OCI-LY3 (cell line): ENCODE measurements around the gene SULT2B1.

Experiments used
- H2AFZ ChIP-seq: fragments of 200-600, 300-600 bp; shearing (Covaris generic); 2 replicates; pipeline ENCODE4 v1.6.0; 2014; ENCODE audit warnings: antibody characterized with exemption, low read depth, low read length
- H3K27ac ChIP-seq: fragments of 200-600, 300-600 bp; sonication (generic); 2 replicates; pipeline ENCODE4 v1.5.1; 2014; ENCODE audit warnings: mild to moderate bottlenecking, low read length, moderate library complexity, mixed read lengths
- H3K27me3 ChIP-seq: fragments of 200-600, 300-600 bp; sonication (generic); 2 replicates; pipeline ENCODE4 v1.6.1; 2014; ENCODE audit warnings: low read depth, low read length, mixed read lengths
- H3K36me3 ChIP-seq: fragments of 200-600, 300-600 bp; sonication (generic); replicated peaks from 2 replicates; pipeline ENCODE3; 2014; ENCODE audit warnings: low read depth, low read length, mixed read lengths
- H3K4me1 ChIP-seq: fragments of 300-600, 200-600 bp; sonication (generic); 2 replicates; pipeline ENCODE4 v1.6.1; 2014; ENCODE audit warnings: low read length, mixed read lengths
- H3K4me2 ChIP-seq: fragments of 200-600, 300-600 bp; sonication (generic); 2 replicates; pipeline ENCODE4 v1.6.1; 2014; ENCODE audit warnings: low read length, mixed read lengths
- H3K4me3 ChIP-seq: fragments of 300-600, 200-600 bp; sonication (generic); 2 replicates; pipeline ENCODE4 v1.5.1; 2014; ENCODE audit warnings: antibody characterized with exemption, mild to moderate bottlenecking, low read length, moderate library complexity
- H3K79me2 ChIP-seq: fragments of 300-600, 200-600 bp; shearing (Covaris generic); 2 replicates; pipeline ENCODE4 v1.6.1; 2014; ENCODE audit warnings: mild to moderate bottlenecking, low read length, mixed read lengths
- H3K9ac ChIP-seq: fragments of 300-600, 200-600 bp; shearing (Covaris generic); 2 replicates; pipeline ENCODE4 v1.6.0; 2014; ENCODE audit warnings: mild to moderate bottlenecking, low read length, moderate library complexity
- H3K9me3 ChIP-seq: fragments of 200-600, 300-600 bp; shearing (Covaris generic); 2 replicates; pipeline ENCODE4 v1.6.1; 2014; ENCODE audit warnings: low read length, mixed read lengths; ENCODE audit not compliant: insufficient read depth
- H4K20me1 ChIP-seq: fragments of 200-600, 300-600 bp; sonication (generic); 2 replicates; pipeline ENCODE4 v1.6.1; 2016; ENCODE audit warnings: low read length, mixed read lengths; ENCODE audit not compliant: insufficient read depth
- EZH2phosphoT487 ChIP-seq: fragments of 200-600 bp; shearing (Covaris generic); IDR thresholded peaks from 2 replicates; pipeline ENCODE4 v1.6.1; 2018; ENCODE audit warnings: antibody characterized with exemption, mixed run types, low read depth
- TF ChIP-seq, protein P1 (sequence below): fragments of 200-600, 300-600 bp; sonication (generic); IDR thresholded peaks from 2 replicates; pipeline ENCODE4 v1.5.1; 2014; ENCODE audit warnings: antibody characterized with exemption, low read length, low read depth

Gene SULT2B1

DNA sequence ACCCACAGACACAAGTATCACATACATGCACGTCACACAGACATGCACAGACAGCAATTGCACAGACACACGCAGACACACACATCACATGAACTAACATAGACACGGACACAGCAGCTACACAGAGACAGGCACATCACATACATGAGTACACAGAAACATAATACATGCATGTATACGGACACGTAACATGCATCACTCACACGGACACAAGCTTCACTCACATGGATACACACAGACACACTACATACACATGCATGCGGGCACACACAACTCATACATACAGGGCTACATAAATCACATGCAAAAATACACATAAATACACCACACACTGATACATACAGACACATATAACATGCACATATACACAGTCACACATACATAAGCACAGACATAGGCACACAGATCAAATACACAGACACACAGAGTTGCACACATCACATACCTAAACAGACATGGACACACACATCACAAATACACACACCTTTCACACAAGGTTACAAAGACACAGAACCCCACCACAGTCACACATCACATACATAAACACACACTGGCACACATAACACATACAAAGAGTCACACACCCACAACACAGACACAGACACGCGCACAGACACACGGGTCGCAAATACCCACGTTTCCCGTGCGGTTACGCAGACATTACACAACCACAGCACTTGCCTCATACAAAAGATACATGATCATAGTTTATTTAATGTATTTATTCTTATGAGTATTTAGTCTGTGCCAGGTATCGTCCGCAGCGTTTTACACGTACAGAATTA is 39.3 kb upstream of the SULT2B1 start:
- Histone ChIP-seq H3K9ac (peak overlapping the region; percentile 73), H3K4me1 (peaks cover 20% of the 10 kb centered on the region), H3K4me3 (peak overlapping the region; percentile 86), H3K9me3 (no peaks in the 10 kb centered on the region), H3K27ac (no peak overlapping the region), H4K20me1 (no peaks in the 10 kb centered on the region), H3K27me3 (peaks cover 11% of the 10 kb centered on the region), H2AFZ (peak overlapping the region; percentile 92), H3K4me2 (peak overlapping the region; percentile 81), H3K36me3 (no peaks in the 10 kb centered on the region), H3K79me2 (no peaks in the 10 kb centered on the region)
- no peak for TF ChIP-seq EZH2phosphoT487
- TF ChIP-seq, protein P1, sequence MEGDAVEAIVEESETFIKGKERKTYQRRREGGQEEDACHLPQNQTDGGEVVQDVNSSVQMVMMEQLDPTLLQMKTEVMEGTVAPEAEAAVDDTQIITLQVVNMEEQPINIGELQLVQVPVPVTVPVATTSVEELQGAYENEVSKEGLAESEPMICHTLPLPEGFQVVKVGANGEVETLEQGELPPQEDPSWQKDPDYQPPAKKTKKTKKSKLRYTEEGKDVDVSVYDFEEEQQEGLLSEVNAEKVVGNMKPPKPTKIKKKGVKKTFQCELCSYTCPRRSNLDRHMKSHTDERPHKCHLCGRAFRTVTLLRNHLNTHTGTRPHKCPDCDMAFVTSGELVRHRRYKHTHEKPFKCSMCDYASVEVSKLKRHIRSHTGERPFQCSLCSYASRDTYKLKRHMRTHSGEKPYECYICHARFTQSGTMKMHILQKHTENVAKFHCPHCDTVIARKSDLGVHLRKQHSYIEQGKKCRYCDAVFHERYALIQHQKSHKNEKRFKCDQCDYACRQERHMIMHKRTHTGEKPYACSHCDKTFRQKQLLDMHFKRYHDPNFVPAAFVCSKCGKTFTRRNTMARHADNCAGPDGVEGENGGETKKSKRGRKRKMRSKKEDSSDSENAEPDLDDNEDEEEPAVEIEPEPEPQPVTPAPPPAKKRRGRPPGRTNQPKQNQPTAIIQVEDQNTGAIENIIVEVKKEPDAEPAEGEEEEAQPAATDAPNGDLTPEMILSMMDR: no peak

DNA sequence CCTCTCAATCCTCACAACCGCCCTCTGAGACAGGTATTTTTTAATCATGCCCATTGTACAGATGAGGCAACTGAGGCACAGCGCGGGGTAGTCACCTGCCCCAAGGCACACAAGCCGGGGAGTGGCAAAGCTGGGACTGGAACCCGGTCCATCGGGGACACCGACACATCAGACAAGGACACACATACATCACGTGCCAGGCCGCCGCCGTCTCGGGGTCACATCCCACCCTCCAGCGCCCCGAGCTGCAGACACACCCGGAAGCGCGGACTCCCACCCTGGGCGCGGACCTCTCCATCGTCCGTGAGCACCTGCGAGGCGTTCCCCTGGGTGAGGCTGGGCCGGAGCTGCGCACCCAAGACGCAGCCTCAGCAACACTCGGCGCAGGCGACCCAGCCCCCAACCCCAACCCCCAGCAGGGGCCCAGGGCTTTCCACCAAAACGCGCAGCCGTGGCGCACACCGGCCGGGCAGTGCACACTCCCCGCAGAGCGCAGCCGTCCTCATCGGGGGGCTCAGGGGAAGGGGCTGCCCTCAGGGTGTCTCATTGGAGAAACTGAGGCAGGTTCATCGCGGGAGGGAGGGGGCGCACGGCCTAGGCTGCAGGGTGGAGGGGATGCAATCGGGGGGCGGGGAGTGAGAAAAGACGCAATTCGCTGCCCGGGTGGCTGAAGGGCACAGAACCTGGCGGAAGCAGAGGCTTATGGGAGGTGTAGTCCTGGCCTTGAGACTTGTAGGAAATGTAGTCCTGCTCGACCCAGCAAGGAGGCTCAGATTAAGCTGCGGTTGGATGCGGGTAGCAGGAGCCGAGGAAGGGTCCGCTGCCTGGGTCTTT is 38.5 kb upstream of the SULT2B1 start:
- peaks cover 20% of the 10 kb centered on the region for H3K4me1 ChIP-seq
- H3K36me3 ChIP-seq: no peaks in the 10 kb centered on the region
- H3K27me3 ChIP-seq: peaks cover 11% of the 10 kb centered on the region
- TF ChIP-seq, protein P1: no peak
- no peak for TF ChIP-seq EZH2phosphoT487
- H2AFZ ChIP-seq: peak overlapping the region; percentile 92
- peak overlapping the region; percentile 73 for H3K9ac ChIP-seq
- H3K9me3 ChIP-seq: no peaks in the 10 kb centered on the region
- no peaks in the 10 kb centered on the region for H3K79me2 ChIP-seq
- H4K20me1 ChIP-seq: no peaks in the 10 kb centered on the region
- peak overlapping the region; percentile 86 for H3K4me3 ChIP-seq
- peak overlapping the region; percentile 81 for H3K4me2 ChIP-seq
- peak overlapping the region; percentile 31 for H3K27ac ChIP-seq

DNA sequence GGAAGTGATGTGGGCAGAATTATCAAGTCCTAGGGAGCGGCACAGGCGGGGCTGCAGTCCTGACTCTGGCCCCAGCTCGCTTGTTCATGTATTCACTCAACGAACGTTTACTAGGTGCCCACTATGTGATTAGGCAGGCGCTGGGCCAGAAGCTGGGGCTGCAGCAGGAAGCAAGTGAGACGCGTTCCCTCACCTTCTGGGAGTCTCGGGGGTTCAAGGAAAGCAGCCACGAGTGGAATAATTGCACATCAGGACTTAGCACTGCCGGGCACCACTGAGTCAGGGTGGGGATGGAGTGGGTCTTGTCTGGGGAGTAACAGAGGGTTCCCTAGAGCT is 37.9 kb upstream of the SULT2B1 start:
- Histone ChIP-seq H3K4me2 (peak overlapping the region; percentile 81), H3K36me3 (no peaks in the 10 kb centered on the region), H2AFZ (peak overlapping the region; percentile 92), H3K4me3 (peak overlapping the region; percentile 86), H3K27me3 (peaks cover 11% of the 10 kb centered on the region), H3K27ac (no peak overlapping the region), H4K20me1 (no peaks in the 10 kb centered on the region), H3K9me3 (no peaks in the 10 kb centered on the region), H3K9ac (peak overlapping the region; percentile 73), H3K79me2 (no peaks in the 10 kb centered on the region), H3K4me1 (peaks cover 20% of the 10 kb centered on the region)
- no peak for TF ChIP-seq EZH2phosphoT487
- TF ChIP-seq, protein P1: no peak

DNA sequence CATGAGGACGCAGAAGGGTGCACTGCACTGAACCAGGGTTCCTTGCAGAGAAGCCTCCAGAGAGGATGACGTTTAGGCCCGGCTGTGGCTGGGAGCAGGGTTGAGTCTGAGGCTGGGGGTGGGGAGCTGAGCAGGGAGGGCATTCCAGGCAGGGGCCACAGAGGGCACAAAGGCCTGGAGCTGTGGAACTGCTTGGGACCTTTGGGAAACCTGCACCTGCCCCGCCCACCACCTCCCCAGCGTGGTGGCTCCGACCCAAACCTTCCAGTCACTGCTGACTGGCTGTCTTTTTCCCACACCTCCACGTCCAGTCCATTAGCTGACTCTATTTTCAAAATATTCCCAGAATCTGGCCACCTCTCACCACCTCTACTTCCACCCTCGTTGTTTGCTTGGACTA is 35.4 kb upstream of the SULT2B1 start:
- Histone ChIP-seq H3K36me3 (no peaks in the 10 kb centered on the region), H3K4me2 (no peak overlapping the region), H3K9me3 (no peaks in the 10 kb centered on the region), H3K4me1 (peaks cover 17% of the 10 kb centered on the region), H4K20me1 (no peaks in the 10 kb centered on the region), H3K27ac (no peak overlapping the region), H3K27me3 (peaks cover 11% of the 10 kb centered on the region), H3K9ac (no peak overlapping the region), H3K79me2 (no peaks in the 10 kb centered on the region), H3K4me3 (no peak overlapping the region), H2AFZ (no peak overlapping the region)
- TF ChIP-seq, protein P1: no peak
- no peak for TF ChIP-seq EZH2phosphoT487
